Cardiac fibroblast (primary cell): ENCODE results near the gene ANKLE2.
"Not testable (repeated sequence)": the region's sequence is repeated elsewhere in the genome, so short reads cannot be mapped to it uniquely, and the experiment has no call there.

Experiments
- DNase-seq, 2 donors: peaks; one replicate each; pipeline versions ENCODE4 v3.0.0 to v3.0.0-alpha.2; 2010; ENCODE audit warnings: low read depth in 2 of 2
- H3K4me3 ChIP-seq, 2 donors: replicated peaks in 1 of 2; 1 replicate in 1 of 2; 2 replicates in 1 of 2; pipeline ENCODE4 v1.5.1; 2011; ENCODE audit warnings: low read depth in 2 of 2, low read length in 2 of 2, mild to moderate bottlenecking in 2 of 2, moderate library complexity in 1 of 2
- CTCF ChIP-seq: IDR thresholded peaks from one replicate; pipeline ENCODE4 v1.5.1; 2011; ENCODE audit warnings: low read depth, mild to moderate bottlenecking, low read length, inconsistent platforms

ANKLE2 gene

GRCh38 chr12:132761032-132761920 is at the start of gene ANKLE2:
ANKLE2 (minus strand) TSS chr12:132761832; CDS start chr12:132761798, 34 bp downstream.
- DNase-seq, result peak; percentile 59 to 84
- H3K4me3 ChIP-seq, result peak within 1 kb of the TSS; percentile 69 to 81

GRCh38 chr12:132809391-132809790 is 47.8 kb upstream of the ANKLE2 start:
- DNase-seq, result peak; percentile 41 to 55
- not testable (repeated sequence) for H3K4me3 ChIP-seq
- peak; percentile 50 for TF ChIP-seq CTCF

More at GRCh38 chr12:132761032-132761920, at the start of gene ANKLE2:
- no peak for TF ChIP-seq CTCF

- no peak for DNase-seq
- TF ChIP-seq CTCF, result no peak
- H3K4me3 ChIP-seq, result no peak overlapping the region
Observed at GRCh38 chr12:132807295-132808092, 45.9 kb upstream of the ANKLE2 start.

GRCh38 chr12:132806857-132807256 is 45.2 kb upstream of the ANKLE2 start:
- no peak for TF ChIP-seq CTCF
- no peak overlapping the region for H3K4me3 ChIP-seq
- DNase-seq, result no peak

- H3K4me3 ChIP-seq, result no peak overlapping the region
- no peak for DNase-seq
- TF ChIP-seq CTCF, result no peak
Observed at GRCh38 chr12:132804426-132804861, 42.8 kb upstream of the ANKLE2 start.

- H3K4me3 ChIP-seq, result no peak overlapping the region
- peak in 1 of 2 donors; percentile 17 for DNase-seq
- no peak for TF ChIP-seq CTCF
Observed at GRCh38 chr12:132803888-132804287, 42.3 kb upstream of the ANKLE2 start.
